Right atrium auricular region (tissue), 2 donors: Measurements from ENCODE around the gene PCF11. TPM values are rescaled to one million over a fixed set of nuclear protein-coding genes. Genes with fewer than 3 reads are reported as not detected.
"Not testable (repeated sequence)": the region's sequence is repeated elsewhere in the genome, so short reads cannot be mapped to it uniquely, and the experiment has no call there.

ENCODE experiments used
- DNase-seq: peaks from one replicate; pipeline ENCODE4 v3.0.0-alpha.2; 2019; ENCODE audit warnings: low spot score
- H3K27ac ChIP-seq, 2 donors: fragments of 200-600 bp; sonication (generic); 1 replicate in 1 of 2; 2 replicates in 1 of 2; pipeline ENCODE4 v1.5.1; 2016 to 2019
- H3K27me3 ChIP-seq, 2 donors: fragments of 200-600 bp; sonication (generic); one replicate each; pipeline versions ENCODE4 v1.5.1 to v1.6.0; 2017 to 2019
- H3K36me3 ChIP-seq: fragments of 200-600 bp; sonication (generic); one replicate; pipeline ENCODE4 v1.5.1; 2016
- H3K4me1 ChIP-seq, 2 donors: fragments of 200-600 bp; sonication (generic); one replicate each; pipeline versions ENCODE4 v1.5.1 to v1.6.0; 2017 to 2019
- H3K4me3 ChIP-seq, 2 donors: fragments of 200-600 bp; sonication (generic); 1 replicate in 1 of 2; 2 replicates in 1 of 2; pipeline ENCODE4 v1.5.1; 2017 to 2019; ENCODE audit warnings: mild to moderate bottlenecking in 1 of 2, moderate library complexity in 1 of 2
- H3K9me3 ChIP-seq, 2 donors: fragments of 200-600 bp; sonication (generic); one replicate each; pipeline ENCODE4 v1.5.1; 2019
- CTCF ChIP-seq, 2 donors: fragments of 200-600 bp; sonication (generic); IDR thresholded peaks; one replicate each; pipeline ENCODE4 v1.5.1; 2019; ENCODE audit warnings: antibody characterized with exemption in 2 of 2
- total RNA-seq, 2 donors: library from RNA; depleted of rRNA; stranded (reverse); fragments of >200 nt; gene quantifications; one replicate each; pipeline ENCODE4 v1.1.0, GENCODE V29; 2016

The PCF11 gene
- total RNA-seq, 2 donors from 2014 or later: 26.9 to 30.5 TPM

GRCh38 chr11:83195143-83195466, 38.2 kb downstream of the PCF11 start:
- Histone ChIP-seq H3K9me3 (no peaks in the 10 kb centered on the region), H3K36me3 (peaks cover 22% of the 10 kb centered on the region), H3K27ac (peak overlapping the region; percentile 90 to 92), H3K4me1 (peaks cover 0 to 31% of the 10 kb centered on the region in 2 donors), H3K4me3 (peak overlapping the region in 1 of 2 donors; percentile 83), H3K27me3 (no peaks in the 10 kb centered on the region)
- DNase-seq: no peak
- TF ChIP-seq CTCF (IDR thresholded peaks at IDR 0.05): no peak

DNA sequence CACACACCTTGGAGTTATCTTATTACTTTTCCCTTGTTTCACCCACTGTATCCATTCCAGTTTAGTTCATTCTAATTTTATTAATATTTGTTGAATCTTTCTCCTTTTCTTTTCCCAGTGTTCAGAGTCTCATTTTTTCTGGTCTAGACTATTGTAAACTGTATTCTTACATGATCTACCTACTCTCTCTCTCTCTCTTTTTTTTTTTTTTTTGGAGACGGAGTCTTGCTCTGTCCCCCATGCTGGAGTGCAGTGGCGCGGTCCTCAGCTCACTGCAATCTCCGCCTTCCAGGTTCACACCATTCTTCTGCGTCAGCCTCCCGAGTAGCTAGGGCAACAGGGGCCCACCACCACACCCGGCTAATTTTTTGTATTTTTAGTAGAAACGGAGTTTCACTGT, 38.7 kb downstream of the PCF11 start:
- no peaks in the 10 kb centered on the region for H3K9me3 ChIP-seq
- DNase-seq: no peak
- peaks cover 17% of the 10 kb centered on the region for H3K36me3 ChIP-seq
- H3K4me3 ChIP-seq: no peak overlapping the region
- no peak for TF ChIP-seq CTCF (IDR thresholded peaks at IDR 0.05)
- peaks cover 0 to 31% of the 10 kb centered on the region in 2 donors for H3K4me1 ChIP-seq
- no peak overlapping the region for H3K27ac ChIP-seq
- no peaks in the 10 kb centered on the region for H3K27me3 ChIP-seq

- Histone ChIP-seq H3K27ac (no peak overlapping the region), H3K4me3 (no peak overlapping the region), H3K27me3 (no peaks in the 10 kb centered on the region), H3K9me3 (no peaks in the 10 kb centered on the region), H3K36me3 (no peaks in the 10 kb centered on the region), H3K4me1 (peaks cover 0 to 13% of the 10 kb centered on the region in 2 donors)
- no peak for DNase-seq
- no peak for TF ChIP-seq CTCF (IDR thresholded peaks at IDR 0.05)
These were observed 43.1 kb downstream of the PCF11 start for GRCh38 chr11:83200035-83200434.

DNA sequence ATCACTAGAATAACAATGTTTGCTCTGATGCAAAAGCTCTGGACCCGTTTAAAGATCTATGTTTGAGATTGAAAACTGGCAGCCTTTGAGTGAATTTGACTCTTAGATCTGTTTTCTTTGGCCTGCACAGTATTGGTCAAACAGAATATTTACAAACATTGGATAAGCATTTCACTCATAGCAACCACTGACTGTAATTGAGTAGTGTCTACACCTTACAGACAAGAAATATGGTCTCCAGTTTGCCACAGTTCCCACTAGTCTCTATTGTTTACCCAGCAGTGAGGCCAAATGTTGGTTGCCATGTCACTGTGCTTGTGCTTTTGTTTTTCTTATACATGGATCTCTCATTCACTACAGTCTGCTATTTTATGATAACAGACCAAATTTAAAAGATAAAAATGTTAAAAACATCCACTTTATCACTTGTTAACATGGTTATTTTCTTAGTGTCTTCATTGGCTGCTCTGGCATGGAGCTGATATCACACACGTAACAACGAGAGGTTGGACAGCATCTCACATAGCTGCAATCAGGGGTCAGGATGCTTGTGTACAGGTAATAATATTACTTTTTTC, 48.8 kb downstream of the PCF11 start:
- H3K36me3 ChIP-seq: peaks cover 11% of the 10 kb centered on the region
- no peak for DNase-seq
- H3K27ac ChIP-seq: no peak overlapping the region
- no peak for TF ChIP-seq CTCF (IDR thresholded peaks at IDR 0.05)
- H3K4me1 ChIP-seq: no peaks in the 10 kb centered on the region
- H3K9me3 ChIP-seq: no peaks in the 10 kb centered on the region
- no peaks in the 10 kb centered on the region for H3K27me3 ChIP-seq
- H3K4me3 ChIP-seq: no peak overlapping the region

DNA sequence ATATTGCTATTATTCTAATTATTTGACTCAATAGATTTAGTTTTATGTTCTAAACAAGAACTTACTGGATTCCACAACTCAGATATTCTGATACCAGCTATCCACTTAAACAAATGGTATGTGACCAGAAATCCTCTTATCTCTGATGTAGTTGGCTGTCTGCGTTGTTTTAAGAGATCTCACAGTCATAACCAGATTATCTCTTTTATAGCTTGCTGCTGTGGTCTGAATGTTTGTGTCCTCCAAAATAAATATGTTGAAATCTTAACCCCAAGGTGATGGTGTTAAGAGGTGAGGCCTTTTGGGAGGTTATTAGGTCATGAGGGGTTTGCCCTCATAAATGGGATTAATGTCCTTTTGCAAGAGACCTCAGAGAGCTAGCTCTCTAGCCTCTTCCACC, 49.3 kb downstream of the PCF11 start:
- peaks cover 15% of the 10 kb centered on the region for H3K36me3 ChIP-seq
- no peak overlapping the region for H3K27ac ChIP-seq
- H3K4me1 ChIP-seq: no peaks in the 10 kb centered on the region
- H3K9me3 ChIP-seq: no peaks in the 10 kb centered on the region
- TF ChIP-seq CTCF (IDR thresholded peaks at IDR 0.05): no peak
- DNase-seq: no peak
- no peak overlapping the region for H3K4me3 ChIP-seq
- no peaks in the 10 kb centered on the region for H3K27me3 ChIP-seq

DNA sequence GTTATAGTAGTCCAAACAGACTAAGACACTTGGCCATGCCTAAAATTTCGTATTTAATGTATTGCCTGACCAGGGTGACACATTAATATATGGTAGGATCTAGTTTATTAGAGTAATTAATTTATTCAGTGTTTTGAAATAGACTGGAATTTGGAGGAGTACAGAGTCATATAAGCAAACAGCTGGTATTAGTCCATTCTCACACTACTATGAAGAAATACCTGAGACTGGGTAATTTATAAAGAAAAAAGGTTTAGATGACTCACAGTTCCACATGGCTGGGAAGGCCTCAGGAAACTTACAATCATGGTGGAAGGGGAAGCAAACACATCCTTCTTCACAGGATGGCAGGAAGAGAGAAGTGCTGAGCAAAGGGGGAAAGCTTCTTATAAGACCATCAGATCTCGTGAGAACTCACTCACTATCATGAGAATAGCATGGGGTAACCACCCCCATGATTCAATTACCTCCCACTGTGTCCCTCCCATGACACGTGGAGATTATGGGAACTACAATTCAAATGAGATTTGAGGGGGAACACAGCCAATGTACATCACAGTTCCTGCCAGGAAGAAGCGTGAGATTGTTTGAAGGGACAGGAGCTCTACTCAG, 49.9 kb downstream of the PCF11 start:
- not testable (repeated sequence) for H3K27me3 ChIP-seq, DNase-seq, H3K4me3 ChIP-seq, H3K27ac ChIP-seq, H3K4me1 ChIP-seq, H3K9me3 ChIP-seq
- H3K36me3 ChIP-seq: peaks cover 20% of the 10 kb centered on the region
